ENCODE data around the gene RHBDL3. TPM values are rescaled to one million over a fixed set of nuclear protein-coding genes. Genes with fewer than 3 reads are reported as not detected.
A peak's percentile ranks its signal among the peaks of the same experiment; 100 is the strongest.

RHBDL3 gene
- total and polyA plus RNA-seq, 4 donors: 0.02 to 0.17 (median 0.05) TPM; not detected in 1

- H3K9me3 ChIP-seq (ENCODE audit: control insufficient read depth in 4 of 4, low read length in 3 of 4): no peaks in the 10 kb centered on the region
- H3K9ac ChIP-seq (ENCODE audit: low read depth in 1 of 2, low read length in 2 of 2): no peak overlapping the region
- peaks cover 0 to 15% (median under 1%) of the 10 kb centered on the region in 4 donors for H3K27me3 ChIP-seq (ENCODE audit: control insufficient read depth in 4 of 4, insufficient read depth in 4 of 4, low read length in 3 of 4)
- H3K36me3 ChIP-seq (ENCODE audit: control insufficient read depth in 4 of 4, insufficient read depth in 3 of 4, low read depth in 1 of 4, low read length in 3 of 4): no peaks in the 10 kb centered on the region
- peaks cover 8 to 16% (median 8%) of the 10 kb centered on the region in 4 donors for H3K4me1 ChIP-seq (ENCODE audit: control insufficient read depth in 4 of 4, insufficient read depth in 4 of 4, low read length in 3 of 4)
- no peak overlapping the region for H3K27ac ChIP-seq (ENCODE audit: low read depth in 1 of 2, low read length in 2 of 2)
- H3K4me3 ChIP-seq (ENCODE audit: low read depth in 1 of 3, low read length in 3 of 3): peak overlapping the region in 2 of 3 donors; percentile 58 to 64
- TF ChIP-seq TAF1 (conservative IDR thresholded peaks at IDR 0.05): no peak
- TF ChIP-seq, protein P1, sequence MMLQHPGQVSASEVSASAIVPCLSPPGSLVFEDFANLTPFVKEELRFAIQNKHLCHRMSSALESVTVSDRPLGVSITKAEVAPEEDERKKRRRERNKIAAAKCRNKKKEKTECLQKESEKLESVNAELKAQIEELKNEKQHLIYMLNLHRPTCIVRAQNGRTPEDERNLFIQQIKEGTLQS (IDR thresholded peaks at IDR 0.05): no peak
- no peak for TF ChIP-seq GABPA (IDR thresholded peaks at IDR 0.05 in 1 of 2, conservative IDR thresholded peaks at IDR 0.05 in 1 of 2)
- TF ChIP-seq RAD21 (IDR thresholded peaks at IDR 0.05): no peak
- TF ChIP-seq REST (IDR thresholded peaks at IDR 0.05): no peak
- no peak for TF ChIP-seq CTCF (IDR thresholded peaks at IDR 0.05; ENCODE audit: low read depth, low read length, missing input control)
- no peak for TF ChIP-seq RXRA (IDR thresholded peaks at IDR 0.05)
- TF ChIP-seq EGR1 (IDR thresholded peaks at IDR 0.05; ENCODE audit: low read depth in 2 of 2): no peak
- TF ChIP-seq, protein P2, sequence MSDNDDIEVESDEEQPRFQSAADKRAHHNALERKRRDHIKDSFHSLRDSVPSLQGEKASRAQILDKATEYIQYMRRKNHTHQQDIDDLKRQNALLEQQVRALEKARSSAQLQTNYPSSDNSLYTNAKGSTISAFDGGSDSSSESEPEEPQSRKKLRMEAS (IDR thresholded peaks at IDR 0.05): no peak
- no peak for TF ChIP-seq YY1 (IDR thresholded peaks at IDR 0.05)
- no peak for DNase-seq (ENCODE audit: low spot score)
- WGBS: 1% methylated on average over 78 of the region's 78 CpGs
These were observed 1.0 kb downstream of the RHBDL3 start for GRCh38 chr17:32266389-32267301.

GRCh38 chr17:32267690-32268205 lies 2.1 kb downstream of the RHBDL3 start:
- 16% methylated on average over 10 of the region's 10 CpGs for WGBS
- Histone ChIP-seq H3K9ac (ENCODE audit: low read depth in 1 of 2, low read length in 2 of 2) (no peak overlapping the region), H3K27me3 (ENCODE audit: control insufficient read depth in 4 of 4, insufficient read depth in 4 of 4, low read length in 3 of 4) (peaks cover 0 to 15% (median under 1%) of the 10 kb centered on the region in 4 donors), H3K9me3 (ENCODE audit: control insufficient read depth in 4 of 4, low read length in 3 of 4) (no peaks in the 10 kb centered on the region), H3K4me3 (ENCODE audit: low read depth in 1 of 3, low read length in 3 of 3) (no peak overlapping the region), H3K27ac (ENCODE audit: low read depth in 1 of 2, low read length in 2 of 2) (no peak overlapping the region), H3K4me1 (ENCODE audit: control insufficient read depth in 4 of 4, insufficient read depth in 4 of 4, low read length in 3 of 4) (peaks cover 8 to 16% (median 8%) of the 10 kb centered on the region in 4 donors), H3K36me3 (ENCODE audit: control insufficient read depth in 4 of 4, insufficient read depth in 3 of 4, low read depth in 1 of 4, low read length in 3 of 4) (no peaks in the 10 kb centered on the region)
- TF ChIP-seq, protein P2 (IDR thresholded peaks at IDR 0.05): no peak
- TF ChIP-seq GABPA (IDR thresholded peaks at IDR 0.05 in 1 of 2, conservative IDR thresholded peaks at IDR 0.05 in 1 of 2) (no peak), REST (IDR thresholded peaks at IDR 0.05) (no peak), SP1 (IDR thresholded peaks at IDR 0.05) (no peak), HNF4G (IDR thresholded peaks at IDR 0.05) (no peak), CTCF (IDR thresholded peaks at IDR 0.05; ENCODE audit: low read depth, low read length, missing input control) (no peak), RXRA (IDR thresholded peaks at IDR 0.05) (no peak), JUND (IDR thresholded peaks at IDR 0.05) (no peak)
- TF ChIP-seq, protein P3, sequence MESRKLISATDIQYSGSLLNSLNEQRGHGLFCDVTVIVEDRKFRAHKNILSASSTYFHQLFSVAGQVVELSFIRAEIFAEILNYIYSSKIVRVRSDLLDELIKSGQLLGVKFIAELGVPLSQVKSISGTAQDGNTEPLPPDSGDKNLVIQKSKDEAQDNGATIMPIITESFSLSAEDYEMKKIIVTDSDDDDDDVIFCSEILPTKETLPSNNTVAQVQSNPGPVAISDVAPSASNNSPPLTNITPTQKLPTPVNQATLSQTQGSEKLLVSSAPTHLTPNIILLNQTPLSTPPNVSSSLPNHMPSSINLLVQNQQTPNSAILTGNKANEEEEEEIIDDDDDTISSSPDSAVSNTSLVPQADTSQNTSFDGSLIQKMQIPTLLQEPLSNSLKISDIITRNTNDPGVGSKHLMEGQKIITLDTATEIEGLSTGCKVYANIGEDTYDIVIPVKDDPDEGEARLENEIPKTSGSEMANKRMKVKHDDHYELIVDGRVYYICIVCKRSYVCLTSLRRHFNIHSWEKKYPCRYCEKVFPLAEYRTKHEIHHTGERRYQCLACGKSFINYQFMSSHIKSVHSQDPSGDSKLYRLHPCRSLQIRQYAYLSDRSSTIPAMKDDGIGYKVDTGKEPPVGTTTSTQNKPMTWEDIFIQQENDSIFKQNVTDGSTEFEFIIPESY (IDR thresholded peaks at IDR 0.05): no peak
- DNase-seq (ENCODE audit: low spot score): no peak
